Osteoblast (primary cell): Measurements from ENCODE around the gene MAPKAPK3. TPM values are rescaled to one million over a fixed set of nuclear protein-coding genes. Genes with fewer than 3 reads are reported as not detected.

Experiments used
- DNase-seq: peaks from one replicate; pipeline ENCODE4 v3.0.0; 2011; ENCODE audit warnings: low spot score, mixed read lengths; ENCODE audit not compliant: insufficient read length; ENCODE audit errors: missing footprints
- H2AFZ ChIP-seq: 2 replicates; pipeline ENCODE4 v1.6.0; 2011; ENCODE audit warnings: mild to moderate bottlenecking, low read length
- H3K27ac ChIP-seq: 2 replicates; pipeline ENCODE4 v1.5.1; 2011; ENCODE audit warnings: mild to moderate bottlenecking, low read depth, low read length, moderate library complexity
- H3K27me3 ChIP-seq: 2 replicates; pipeline ENCODE4 v1.6.0; 2012; ENCODE audit warnings: mild to moderate bottlenecking, control low read depth, inconsistent platforms, low read length, moderate library complexity; ENCODE audit not compliant: insufficient read depth
- H3K36me3 ChIP-seq: 2 replicates; pipeline ENCODE4 v1.5.1; 2011; ENCODE audit warnings: mild to moderate bottlenecking, low read length, control low read depth, moderate library complexity; ENCODE audit not compliant: insufficient read depth
- H3K4me1 ChIP-seq: 2 replicates; pipeline ENCODE4 v1.5.1; 2011; ENCODE audit warnings: mild to moderate bottlenecking, low read length, control low read depth, moderate library complexity; ENCODE audit not compliant: insufficient read depth
- H3K4me2 ChIP-seq: 2 replicates; pipeline ENCODE4 v1.6.0; 2011; ENCODE audit warnings: mild to moderate bottlenecking, low read length; ENCODE audit not compliant: insufficient read depth
- H3K4me3 ChIP-seq: fragments of 200-600 bp; sonication (generic); 3 replicates; pipeline ENCODE4 v1.5.1; 2012; ENCODE audit warnings: mild to moderate bottlenecking, low read length, inconsistent platforms; ENCODE audit not compliant: insufficient read depth
- H3K79me2 ChIP-seq: 2 replicates; pipeline ENCODE4 v1.6.0; 2012; ENCODE audit warnings: mild to moderate bottlenecking, low read length, control low read depth, inconsistent platforms; ENCODE audit not compliant: insufficient read depth
- H3K9me3 ChIP-seq: 2 replicates; pipeline ENCODE4 v1.5.1; 2011; ENCODE audit warnings: low read depth, low read length, control low read depth
- H4K20me1 ChIP-seq: 2 replicates; pipeline ENCODE4 v1.6.0; 2012; ENCODE audit warnings: mild to moderate bottlenecking, low read length, control low read depth; ENCODE audit not compliant: insufficient read depth
- CTCF ChIP-seq: IDR thresholded peaks from 2 replicates; pipeline ENCODE4 v1.5.1; 2011; ENCODE audit warnings: mild to moderate bottlenecking, low read depth, low read length, moderate library complexity; ENCODE audit errors: extremely low read depth
- total RNA-seq: library from RNA; depleted of rRNA; stranded (reverse); fragments of >200 nt; gene quantifications from 2 replicates; pipeline ENCODE4 v1.2.3, GENCODE V29; 2012

The MAPKAPK3 gene
- total RNA-seq, 1 donor = 56.5 TPM

GRCh38 chr3:50624634-50625033 is 7.7 kb downstream of the MAPKAPK3 start:
- H3K27me3 ChIP-seq = no peaks in the 10 kb centered on the region
- H2AFZ ChIP-seq = no peak overlapping the region
- TF ChIP-seq CTCF = no peak
- H3K27ac ChIP-seq = no peak overlapping the region
- peaks cover 81% of the 10 kb centered on the region for H3K79me2 ChIP-seq
- H3K36me3 ChIP-seq = peaks cover under 1% of the 10 kb centered on the region
- no peak for DNase-seq
- no peaks in the 10 kb centered on the region for H3K9me3 ChIP-seq
- no peak overlapping the region for H3K4me2 ChIP-seq
- peaks cover 13% of the 10 kb centered on the region for H4K20me1 ChIP-seq
- peaks cover 32% of the 10 kb centered on the region for H3K4me1 ChIP-seq
- H3K4me3 ChIP-seq = no peak overlapping the region

DNA sequence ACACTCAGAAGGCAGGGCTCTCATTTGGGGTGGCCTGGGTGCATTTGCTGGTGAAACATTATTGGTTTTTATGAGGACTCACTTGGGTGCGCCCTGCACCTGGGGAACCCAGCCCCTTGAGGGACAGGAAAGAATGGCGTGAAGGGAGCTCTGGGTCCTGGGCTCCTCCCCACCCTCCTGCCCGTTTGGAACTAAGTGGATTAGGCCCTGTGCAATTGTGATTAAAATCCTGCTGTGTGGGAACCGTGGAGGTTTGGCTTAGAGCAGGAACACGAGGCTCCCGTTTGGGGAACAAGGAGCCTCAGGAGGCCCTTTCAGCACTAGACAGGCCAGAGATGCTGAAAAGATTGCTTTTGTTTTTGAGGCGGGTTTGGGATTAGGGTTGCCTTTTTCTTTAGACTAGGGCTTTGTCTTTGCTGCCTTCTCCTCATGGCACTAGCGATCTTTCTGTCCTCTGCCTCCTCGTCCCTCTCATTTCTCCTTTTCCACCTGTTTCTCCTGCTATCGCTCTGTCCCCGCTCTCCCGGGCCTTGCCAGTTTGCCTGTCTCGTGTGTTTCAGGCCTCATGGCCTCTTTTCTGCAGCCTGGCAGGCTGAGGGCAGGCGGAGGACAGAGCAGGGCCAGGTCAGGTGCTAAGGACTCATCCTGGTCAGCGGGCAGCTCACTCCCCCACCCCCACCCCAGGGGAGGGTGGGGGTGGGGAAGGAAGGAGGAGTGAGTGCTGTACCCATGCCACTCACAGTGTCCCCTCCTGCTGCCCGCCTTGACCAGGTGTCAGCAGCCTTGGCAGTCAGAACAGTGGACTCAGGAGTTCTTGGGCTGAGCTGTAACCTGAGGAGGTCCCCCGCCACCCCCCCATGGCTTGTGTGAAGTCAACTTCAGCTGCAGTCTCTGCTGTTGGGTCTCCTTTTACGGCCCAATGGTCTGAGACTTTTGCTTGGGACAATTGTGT is 8.6 kb downstream of the MAPKAPK3 start:
- Histone ChIP-seq H3K4me2 (no peak overlapping the region), H2AFZ (no peak overlapping the region), H3K79me2 (peaks cover 81% of the 10 kb centered on the region), H3K27ac (no peak overlapping the region), H3K36me3 (no peaks in the 10 kb centered on the region), H4K20me1 (peaks cover 15% of the 10 kb centered on the region), H3K4me3 (no peak overlapping the region), H3K9me3 (no peaks in the 10 kb centered on the region), H3K4me1 (peaks cover 29% of the 10 kb centered on the region), H3K27me3 (no peaks in the 10 kb centered on the region)
- DNase-seq = no peak
- TF ChIP-seq CTCF = no peak

DNA sequence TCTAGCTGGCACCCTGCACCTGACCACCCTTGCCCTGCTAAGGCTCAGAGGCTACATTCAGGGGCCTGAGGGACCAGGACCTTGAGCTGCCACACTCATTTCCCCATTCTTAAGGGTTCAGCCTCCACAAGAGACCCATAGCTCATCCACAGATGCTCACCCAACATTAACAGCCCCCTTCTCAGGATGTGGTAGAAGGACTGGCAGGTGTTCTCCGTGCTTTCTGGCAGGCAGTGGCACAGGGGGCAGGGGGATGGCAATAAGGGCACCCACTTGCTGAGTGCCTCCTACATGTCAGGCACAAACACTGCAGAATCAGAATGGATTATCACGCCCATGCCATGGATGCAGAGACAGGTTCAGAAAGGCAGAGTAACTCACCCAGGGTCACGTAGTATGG is 9.4 kb downstream of the MAPKAPK3 start:
- Histone ChIP-seq H3K4me1 (peaks cover 22% of the 10 kb centered on the region), H3K27ac (no peak overlapping the region), H4K20me1 (peaks cover 15% of the 10 kb centered on the region), H3K4me3 (no peak overlapping the region), H2AFZ (no peak overlapping the region), H3K79me2 (peaks cover 87% of the 10 kb centered on the region), H3K36me3 (no peaks in the 10 kb centered on the region), H3K9me3 (no peaks in the 10 kb centered on the region), H3K4me2 (no peak overlapping the region), H3K27me3 (no peaks in the 10 kb centered on the region)
- TF ChIP-seq CTCF = no peak
- no peak for DNase-seq

DNA sequence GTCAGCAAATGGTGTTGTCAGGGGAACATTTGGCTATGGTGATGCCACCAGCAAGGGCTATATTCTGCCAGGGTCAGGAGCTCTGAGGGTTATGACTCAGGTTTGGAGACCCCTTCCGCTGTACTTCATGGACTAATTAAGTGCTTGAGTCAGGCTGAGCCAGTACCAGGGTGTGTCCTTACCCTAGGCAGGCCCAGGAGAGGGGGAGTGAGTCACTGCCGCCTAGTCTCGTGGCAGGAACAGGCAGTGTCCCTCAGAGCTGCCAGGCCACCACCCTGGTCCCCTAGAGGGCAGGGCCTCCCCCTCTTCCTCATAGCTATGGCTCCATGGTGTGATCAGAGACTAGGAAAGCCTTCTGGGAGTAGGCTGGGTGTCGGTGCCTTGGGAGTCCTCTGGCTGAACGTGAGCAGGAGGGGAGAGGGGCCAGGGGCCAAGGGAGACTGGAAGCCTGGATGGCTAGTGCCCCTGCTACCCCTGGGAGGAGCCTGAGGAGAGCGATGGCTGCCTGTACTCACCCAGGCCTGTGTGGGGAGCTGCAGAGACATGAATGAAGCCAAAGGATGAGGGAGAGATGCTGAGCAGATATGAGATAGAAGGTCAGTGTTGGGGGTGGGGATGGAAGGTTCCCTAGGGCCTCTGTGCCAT is 10.6 kb downstream of the MAPKAPK3 start:
- Histone ChIP-seq H3K27ac (peak overlapping the region; percentile 47), H4K20me1 (peaks cover 15% of the 10 kb centered on the region), H3K27me3 (no peaks in the 10 kb centered on the region), H3K36me3 (no peaks in the 10 kb centered on the region), H3K4me2 (peak overlapping the region; percentile 11), H2AFZ (peak overlapping the region; percentile 6), H3K4me3 (no peak overlapping the region), H3K4me1 (peaks cover 32% of the 10 kb centered on the region), H3K79me2 (peaks cover 91% of the 10 kb centered on the region), H3K9me3 (no peaks in the 10 kb centered on the region)
- DNase-seq = peak; percentile 94
- peak; percentile 67 for TF ChIP-seq CTCF
